HUES48 (cell line): ENCODE results near the gene TRIO.

ENCODE experiments used
- H3K27ac ChIP-seq: one replicate; pipeline ENCODE4 v1.7.0; 2013; ENCODE audit warnings: low read depth, low read length, inconsistent platforms
- H3K27me3 ChIP-seq: 2 replicates; pipeline ENCODE4 v1.6.1; 2013; ENCODE audit warnings: mild to moderate bottlenecking, low read length; ENCODE audit not compliant: control insufficient read depth, insufficient read depth
- H3K36me3 ChIP-seq: 2 replicates; pipeline ENCODE4 v1.6.1; 2013; ENCODE audit warnings: low read length; ENCODE audit not compliant: control insufficient read depth, insufficient read depth
- H3K4me1 ChIP-seq: 2 replicates; pipeline ENCODE4 v1.6.1; 2013; ENCODE audit warnings: mild to moderate bottlenecking, low read length; ENCODE audit not compliant: control insufficient read depth, insufficient read depth
- H3K4me3 ChIP-seq: 2 replicates; pipeline ENCODE4 v1.5.1; 2013; ENCODE audit warnings: mild to moderate bottlenecking, low read depth, low read length
- H3K9ac ChIP-seq: 2 replicates; pipeline ENCODE4 v1.6.1; 2013; ENCODE audit warnings: mild to moderate bottlenecking, low read depth, low read length, moderate library complexity
- H3K9me3 ChIP-seq: 2 replicates; pipeline ENCODE4 v1.6.1; 2013; ENCODE audit warnings: low read length; ENCODE audit not compliant: control insufficient read depth, insufficient read depth

The TRIO gene

GRCh38 chr5:14123974-14124482 lies 19.1 kb upstream of the TRIO start:
- Histone ChIP-seq H3K9me3 (no peaks in the 10 kb centered on the region), H3K36me3 (no peaks in the 10 kb centered on the region), H3K4me3 (no peak overlapping the region), H3K27me3 (no peaks in the 10 kb centered on the region), H3K4me1 (peaks cover 3% of the 10 kb centered on the region; the same call in 1 of the 2 replicates), H3K9ac (no peak overlapping the region), H3K27ac (no peak overlapping the region)

DNA sequence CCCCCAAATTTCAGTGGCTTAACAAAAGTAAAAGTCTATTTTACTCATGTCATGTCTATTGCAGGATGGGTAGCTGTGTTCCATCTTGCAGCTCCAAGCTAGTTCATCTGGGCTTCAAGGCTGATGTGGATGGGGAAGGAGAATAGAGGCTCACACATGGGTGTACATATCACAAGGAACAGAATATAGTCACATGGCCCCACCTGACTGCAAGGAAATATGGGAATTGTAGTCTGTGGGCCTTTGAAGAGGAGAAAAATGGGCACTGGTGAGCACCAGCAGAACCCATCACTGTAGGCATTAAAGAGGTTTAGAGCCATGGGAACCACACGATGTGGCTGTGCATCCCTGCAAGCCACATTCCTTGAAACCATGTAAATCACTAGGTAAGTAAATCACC lies 17.9 kb upstream of the TRIO start:
- no peak overlapping the region for H3K4me3 ChIP-seq
- no peak overlapping the region for H3K9ac ChIP-seq
- no peaks in the 10 kb centered on the region for H3K27me3 ChIP-seq
- H3K27ac ChIP-seq, result no peak overlapping the region
- H3K9me3 ChIP-seq, result no peaks in the 10 kb centered on the region
- no peaks in the 10 kb centered on the region for H3K4me1 ChIP-seq
- H3K36me3 ChIP-seq, result no peaks in the 10 kb centered on the region

- Histone ChIP-seq H3K27me3 (no peaks in the 10 kb centered on the region), H3K4me3 (no peak overlapping the region), H3K9me3 (no peaks in the 10 kb centered on the region), H3K4me1 (no peaks in the 10 kb centered on the region), H3K27ac (no peak overlapping the region), H3K9ac (no peak overlapping the region), H3K36me3 (no peaks in the 10 kb centered on the region)
Observed at GRCh38 chr5:14127587-14127986, 15.6 kb upstream of the TRIO start.

DNA sequence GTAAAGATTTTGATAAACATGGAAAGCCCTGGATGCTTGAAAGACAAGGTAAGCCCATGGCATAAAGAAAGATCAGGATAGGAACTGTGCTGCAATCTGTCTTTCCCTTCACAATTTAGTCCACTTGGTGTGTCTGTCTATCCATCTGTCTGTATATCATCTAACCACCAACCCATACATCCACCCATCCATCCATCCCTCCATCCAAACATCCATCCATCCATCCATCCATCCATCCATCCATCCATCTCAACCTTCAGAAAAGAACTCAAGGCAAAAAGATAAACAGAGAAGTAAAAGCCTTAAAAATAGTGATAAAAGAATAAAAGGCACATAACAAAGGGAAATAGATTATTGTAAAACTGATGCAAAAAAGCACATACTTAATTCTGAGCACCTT lies 15.1 kb upstream of the TRIO start:
- H3K36me3 ChIP-seq, result no peaks in the 10 kb centered on the region
- H3K9ac ChIP-seq, result no peak overlapping the region

GRCh38 chr5:14129123-14129522 lies 14.0 kb upstream of the TRIO start:
- H3K27me3 ChIP-seq, result no peaks in the 10 kb centered on the region
- no peaks in the 10 kb centered on the region for H3K36me3 ChIP-seq
- no peak overlapping the region for H3K27ac ChIP-seq
- H3K9me3 ChIP-seq, result no peaks in the 10 kb centered on the region
- no peaks in the 10 kb centered on the region for H3K4me1 ChIP-seq
- no peak overlapping the region for H3K9ac ChIP-seq
- H3K4me3 ChIP-seq, result no peak overlapping the region

More for the DNA sequence above, 15.1 kb upstream of the TRIO start:
- Histone ChIP-seq H3K4me3 (no peak overlapping the region), H3K4me1 (no peaks in the 10 kb centered on the region), H3K9me3 (no peaks in the 10 kb centered on the region), H3K27ac (no peak overlapping the region), H3K27me3 (no peaks in the 10 kb centered on the region)

DNA sequence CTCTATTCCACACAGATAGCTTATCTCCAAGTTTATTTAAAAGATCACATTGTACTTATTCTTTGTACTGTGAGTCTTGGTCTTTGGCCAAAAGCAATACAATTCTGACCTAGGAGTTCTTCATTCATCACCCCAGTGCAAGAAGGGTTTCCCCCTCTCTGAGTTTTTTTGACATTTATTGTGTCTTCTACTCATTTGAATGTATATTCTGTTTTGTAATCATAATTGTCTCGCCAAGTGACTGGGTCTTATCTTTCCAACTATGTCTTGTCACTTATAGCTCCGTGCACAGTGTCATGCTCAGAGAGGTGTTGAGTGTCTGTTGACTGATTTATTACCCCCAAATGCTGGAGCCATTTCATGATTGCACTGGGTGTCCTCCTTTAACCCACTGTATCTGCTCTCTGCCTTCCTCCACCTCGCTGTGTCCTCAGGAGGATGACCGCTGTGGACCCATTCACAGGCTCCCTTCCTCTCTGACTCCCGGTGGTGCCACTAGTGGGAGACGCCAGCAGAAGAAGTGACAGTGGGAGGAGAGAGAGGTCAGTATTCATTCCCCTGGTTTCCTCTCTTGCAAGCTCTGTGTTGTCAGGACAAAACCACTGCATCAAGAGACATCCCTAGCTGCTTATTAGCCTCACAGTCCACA lies 11.2 kb upstream of the TRIO start:
- no peak overlapping the region for H3K27ac ChIP-seq

GRCh38 chr5:14133394-14133793 lies 9.7 kb upstream of the TRIO start:
- Histone ChIP-seq H3K4me1 (no peaks in the 10 kb centered on the region), H3K9me3 (no peaks in the 10 kb centered on the region), H3K9ac (no peak overlapping the region), H3K27me3 (no peaks in the 10 kb centered on the region), H3K36me3 (no peaks in the 10 kb centered on the region), H3K4me3 (no peak overlapping the region), H3K27ac (no peak overlapping the region)

More for the DNA sequence above, 11.2 kb upstream of the TRIO start:
- Histone ChIP-seq H3K9ac (no peak overlapping the region), H3K36me3 (no peaks in the 10 kb centered on the region), H3K27me3 (no peaks in the 10 kb centered on the region), H3K9me3 (no peaks in the 10 kb centered on the region), H3K4me3 (no peak overlapping the region), H3K4me1 (no peaks in the 10 kb centered on the region)

DNA sequence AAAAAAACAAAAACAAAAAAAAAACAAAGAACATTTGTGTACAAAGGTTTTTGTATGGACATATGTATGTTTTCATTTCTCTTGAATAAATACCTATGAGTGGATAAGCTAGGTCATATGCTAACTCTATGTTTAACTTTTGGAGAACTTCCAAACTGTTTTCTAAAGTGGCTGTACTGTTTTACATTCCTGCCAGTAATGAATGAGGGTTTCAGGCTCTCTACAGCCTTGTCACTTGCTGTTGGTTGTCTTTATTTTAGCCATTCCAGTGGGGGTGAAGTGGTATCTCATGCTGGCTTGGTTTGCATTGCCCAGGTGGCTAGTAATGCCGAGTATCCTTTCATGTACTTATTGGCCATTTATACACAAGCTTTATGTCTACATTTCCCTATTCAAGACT lies 9.1 kb upstream of the TRIO start:
- H3K27me3 ChIP-seq, result no peaks in the 10 kb centered on the region
- H3K36me3 ChIP-seq, result no peaks in the 10 kb centered on the region
- no peaks in the 10 kb centered on the region for H3K9me3 ChIP-seq
- H3K4me3 ChIP-seq, result no peak overlapping the region
- no peak overlapping the region for H3K9ac ChIP-seq
- no peaks in the 10 kb centered on the region for H3K4me1 ChIP-seq
- no peak overlapping the region for H3K27ac ChIP-seq

DNA sequence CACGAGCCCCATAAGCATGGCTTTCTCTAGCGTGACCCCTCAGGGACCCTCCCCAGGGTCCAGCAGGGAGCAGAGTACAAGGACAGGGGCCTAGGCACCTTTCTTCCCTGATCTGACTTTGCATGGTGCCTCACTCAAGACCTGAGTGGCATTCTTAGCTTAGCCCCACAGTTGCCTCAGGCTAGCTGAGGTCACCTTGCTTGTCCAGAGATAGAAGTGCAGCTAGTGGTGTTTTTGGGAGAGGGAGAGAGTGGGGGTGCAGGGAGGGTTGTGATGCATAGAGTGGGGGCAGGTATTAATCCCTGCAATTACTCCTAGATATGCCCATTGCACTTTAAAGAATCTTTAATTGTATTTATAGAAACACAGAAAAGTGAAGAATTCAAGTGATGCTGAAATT lies 8.4 kb upstream of the TRIO start:
- Histone ChIP-seq H3K9me3 (no peaks in the 10 kb centered on the region), H3K4me3 (no peak overlapping the region), H3K9ac (no peak overlapping the region), H3K36me3 (no peaks in the 10 kb centered on the region), H3K27ac (no peak overlapping the region), H3K4me1 (no peaks in the 10 kb centered on the region), H3K27me3 (no peaks in the 10 kb centered on the region)

GRCh38 chr5:14135621-14136020 lies 7.5 kb upstream of the TRIO start:
- no peak overlapping the region for H3K4me3 ChIP-seq
- H3K9ac ChIP-seq, result no peak overlapping the region
- no peak overlapping the region for H3K27ac ChIP-seq
- no peaks in the 10 kb centered on the region for H3K4me1 ChIP-seq
- H3K36me3 ChIP-seq, result no peaks in the 10 kb centered on the region
- no peaks in the 10 kb centered on the region for H3K9me3 ChIP-seq
- H3K27me3 ChIP-seq, result no peaks in the 10 kb centered on the region

GRCh38 chr5:14136228-14136627 lies 6.9 kb upstream of the TRIO start:
- Histone ChIP-seq H3K9ac (no peak overlapping the region), H3K36me3 (no peaks in the 10 kb centered on the region), H3K4me1 (no peaks in the 10 kb centered on the region), H3K27ac (no peak overlapping the region), H3K27me3 (no peaks in the 10 kb centered on the region), H3K4me3 (no peak overlapping the region), H3K9me3 (no peaks in the 10 kb centered on the region)
